22Rv1 (cell line): Measurements from ENCODE around the gene KCNQ1.

Experiments
- CTCF ChIP-seq: fragments of 450-650 bp; IDR thresholded peaks from 2 replicates; pipeline ENCODE4 v1.5.1; 2017; ENCODE audit warnings: mild to moderate bottlenecking
- ZFX ChIP-seq: fragments of 450-650 bp; IDR thresholded peaks from 2 replicates; pipeline ENCODE4 v1.6.1; 2017; ENCODE audit warnings: antibody characterized with exemption, borderline replicate concordance

- TF ChIP-seq CTCF (no peak), ZFX (no peak)
Observed at GRCh38 chr11:2673871-2674471, 229.2 kb downstream of the KCNQ1 start.
